Left renal cortex interstitium (tissue), 4 donors: ENCODE data around the gene DAPL1. TPM values are rescaled to one million over a fixed set of nuclear protein-coding genes. Genes with fewer than 3 reads are reported as not detected.
A peak's percentile ranks its signal among the peaks of the same experiment; 100 is the strongest.

Source experiments
- DNase-seq, 4 donors: peaks; one replicate each; pipeline ENCODE4 v3.0.0-alpha.2; 2013; ENCODE audit warnings: low read depth in 4 of 4, low spot score in 2 of 4, missing footprints in 1 of 4
- polyA plus RNA-seq, 4 donors: library from polyadenylated mRNA; unstranded; fragments of 120-200 nt; gene quantifications; one replicate each; pipeline ENCODE4 v1.2.1, GENCODE V29; 2013; ENCODE audit not compliant: insufficient read length in 4 of 4

DAPL1 gene
- 10 to 100 TPM; 32.6 to 58.9 (median 43.8) TPM for polyA plus RNA-seq

- no peak for DNase-seq
Measured at GRCh38 chr2:158795195-158795924, at the start of gene DAPL1. Gene DAPL1 (plus strand): TSS chr2:158795317. CDS start chr2:158795373, 56 bp downstream.

GRCh38 chr2:158745866-158746382, 49.2 kb upstream of the DAPL1 start:
- no peak for DNase-seq

- no peak for DNase-seq
Measured at GRCh38 chr2:158746488-158746887, 48.6 kb upstream of the DAPL1 start.

GRCh38 chr2:158747281-158747680, 47.8 kb upstream of the DAPL1 start:
- no peak for DNase-seq

GRCh38 chr2:158748926-158749590, 46.1 kb upstream of the DAPL1 start:
- DNase-seq: no peak

- DNase-seq: no peak
Measured at GRCh38 chr2:158750458-158751125, 44.5 kb upstream of the DAPL1 start.

GRCh38 chr2:158753641-158754611, 41.2 kb upstream of the DAPL1 start:
- peak in 2 of 4 donors; percentile 56 to 72 for DNase-seq

- no peak for DNase-seq
Measured at GRCh38 chr2:158755310-158756087, 39.6 kb upstream of the DAPL1 start.

GRCh38 chr2:158756331-158756730, 38.8 kb upstream of the DAPL1 start:
- no peak for DNase-seq

- no peak for DNase-seq
Measured at GRCh38 chr2:158756976-158757375, 38.1 kb upstream of the DAPL1 start.

- DNase-seq: no peak
Measured at GRCh38 chr2:158760887-158761286, 34.2 kb upstream of the DAPL1 start.

- DNase-seq: no peak
Measured at GRCh38 chr2:158761621-158762020, 33.5 kb upstream of the DAPL1 start.

GRCh38 chr2:158762336-158762735, 32.8 kb upstream of the DAPL1 start:
- no peak for DNase-seq

- no peak for DNase-seq
Measured at GRCh38 chr2:158766524-158766923, 28.6 kb upstream of the DAPL1 start.

GRCh38 chr2:158772306-158773078, 22.6 kb upstream of the DAPL1 start:
- no peak for DNase-seq

- no peak for DNase-seq
Measured at GRCh38 chr2:158773121-158773520, 22.0 kb upstream of the DAPL1 start.

GRCh38 chr2:158774681-158775080, 20.4 kb upstream of the DAPL1 start:
- DNase-seq: no peak

GRCh38 chr2:158775273-158776027, 19.7 kb upstream of the DAPL1 start:
- DNase-seq: no peak
